GM12875 (cell line): ENCODE data around the gene ZKSCAN3.

Experiments
- H3K4me3 ChIP-seq: one replicate; pipeline ENCODE4 v1.5.1; 2011; ENCODE audit warnings: low read depth, low read length, control low read depth
- CTCF ChIP-seq: IDR thresholded peaks from 2 replicates; pipeline ENCODE4 v1.5.1; 2011; ENCODE audit warnings: low read depth, mild to moderate bottlenecking, control low read depth, inconsistent platforms, low read length, moderate library complexity, borderline replicate concordance; ENCODE audit not compliant: insufficient read depth

The ZKSCAN3 gene

GRCh38 chr6:28347119-28347518 lies 2.6 kb upstream of the ZKSCAN3 start:
- TF ChIP-seq CTCF: no peak
- no peak overlapping the region for H3K4me3 ChIP-seq

GRCh38 chr6:28349344-28349891 lies 329 bp upstream of the ZKSCAN3 start:
- TF ChIP-seq CTCF: no peak

GRCh38 chr6:28351087-28351486 lies 1.3 kb downstream of the ZKSCAN3 start:
- no peak overlapping the region for H3K4me3 ChIP-seq
- TF ChIP-seq CTCF: no peak

More at GRCh38 chr6:28349344-28349891, 329 bp upstream of the ZKSCAN3 start:
- H3K4me3 ChIP-seq: peak overlapping the region; percentile 64

GRCh38 chr6:28351493-28351925 lies 1.8 kb downstream of the ZKSCAN3 start:
- H3K4me3 ChIP-seq: no peak overlapping the region
- no peak for TF ChIP-seq CTCF

- TF ChIP-seq CTCF: no peak
- no peak overlapping the region for H3K4me3 ChIP-seq
Observed at GRCh38 chr6:28353356-28353755, 3.6 kb downstream of the ZKSCAN3 start.

GRCh38 chr6:28353981-28354676 lies 4.4 kb downstream of the ZKSCAN3 start:
- H3K4me3 ChIP-seq: no peak overlapping the region

More at GRCh38 chr6:28353981-28354676, 4.4 kb downstream of the ZKSCAN3 start:
- TF ChIP-seq CTCF: no peak
